GM12891 (cell line): ENCODE results near the gene SCN4B.

Experiments
- PAX5 ChIP-seq: IDR thresholded peaks from 2 replicates; pipeline ENCODE4 v1.6.1; 2011; ENCODE audit warnings: low read length, moderate library complexity, mild to moderate bottlenecking; ENCODE audit not compliant: insufficient read depth, severe bottlenecking
- POLR2A ChIP-seq: IDR thresholded peaks from 2 replicates; pipeline ENCODE4 v1.6.1; 2011; ENCODE audit warnings: low read depth, low read length, control low read depth
- POLR2AphosphoS5 ChIP-seq: IDR thresholded peaks from 2 replicates; pipeline ENCODE4 v1.6.1; 2011; ENCODE audit warnings: low read depth, low read length, control low read depth
- POU2F2 ChIP-seq: IDR thresholded peaks from 2 replicates; pipeline ENCODE4 v1.6.1; 2011; ENCODE audit warnings: low read depth, mild to moderate bottlenecking, control low read depth, low read length, moderate library complexity
- SPI1 ChIP-seq: IDR thresholded peaks from 2 replicates; pipeline ENCODE4 v1.6.1; 2011; ENCODE audit warnings: low read depth, low read length, control low read depth
- TAF1 ChIP-seq: IDR thresholded peaks from 2 replicates; pipeline ENCODE4 v1.6.1; 2011; ENCODE audit warnings: low read depth, low read length, control low read depth

GRCh38 chr11:118106789-118107335 lies 45.8 kb downstream of the SCN4B start:
- TF ChIP-seq POLR2AphosphoS5 (no peak), POLR2A (no peak), POU2F2 (no peak), TAF1 (no peak), SPI1 (no peak), PAX5 (no peak)
